SIG-M5 treated with dmso at 0.1 percent for 504 hours (cell line): ENCODE data around the gene PLA2G5.
"Not testable (repeated sequence)": the region's sequence is repeated elsewhere in the genome, so short reads cannot be mapped to it uniquely, and the experiment has no call there.

Experiments
- DNase-seq: peaks from one replicate; lab custom pipeline; 2025; ENCODE audit not compliant: unreplicated experiment; lab: John Stamatoyannopoulos, UW

PLA2G5 gene

GRCh38 chr1:20115479-20115878, 45.5 kb downstream of the PLA2G5 start:
- DNase-seq = no peak

- no peak for DNase-seq
Measured at GRCh38 chr1:20115916-20116315, 45.9 kb downstream of the PLA2G5 start.

- DNase-seq = no peak
Measured at GRCh38 chr1:20117236-20117635, 47.2 kb downstream of the PLA2G5 start.

- no peak for DNase-seq
Measured at GRCh38 chr1:20119347-20119746, 49.4 kb downstream of the PLA2G5 start, which contains the start of gene PLA2G2D. PLA2G2D (minus strand) TSS chr1:20119536; CDS start chr1:20119498, 38 bp downstream.

- DNase-seq = no peak
Measured at GRCh38 chr1:20120796-20121195, 50.8 kb downstream of the PLA2G5 start.

- no peak for DNase-seq
Measured at GRCh38 chr1:20123722-20124455, 53.9 kb downstream of the PLA2G5 start.

GRCh38 chr1:20124456-20125057, 54.6 kb downstream of the PLA2G5 start:
- no peak for DNase-seq

- no peak for DNase-seq
Measured at GRCh38 chr1:20125100-20125499, 55.1 kb downstream of the PLA2G5 start.

GRCh38 chr1:20126041-20126805, 56.2 kb downstream of the PLA2G5 start:
- DNase-seq = no peak

GRCh38 chr1:20126806-20127440, 56.9 kb downstream of the PLA2G5 start:
- DNase-seq = no peak

- not testable (repeated sequence) for DNase-seq
Measured at GRCh38 chr1:20130518-20130917, 60.5 kb downstream of the PLA2G5 start.

GRCh38 chr1:20134995-20135394, 65.0 kb downstream of the PLA2G5 start:
- DNase-seq = no peak

- no peak for DNase-seq
Measured at GRCh38 chr1:20136249-20136648, 66.3 kb downstream of the PLA2G5 start.

GRCh38 chr1:20137055-20137454, 67.1 kb downstream of the PLA2G5 start:
- no peak for DNase-seq

- DNase-seq = no peak
Measured at GRCh38 chr1:20137604-20138003, 67.6 kb downstream of the PLA2G5 start.

GRCh38 chr1:20138346-20138745, 68.4 kb downstream of the PLA2G5 start:
- DNase-seq = no peak

- DNase-seq = no peak
Measured at GRCh38 chr1:20138961-20139550, 69.1 kb downstream of the PLA2G5 start, which contains the start of gene PLA2G2F. PLA2G2F (plus strand) TSS chr1:20139323; CDS start chr1:20139428, 105 bp downstream.

- no peak for DNase-seq
Measured at GRCh38 chr1:20139776-20140612, 70.0 kb downstream of the PLA2G5 start.

- no peak for DNase-seq
Measured at GRCh38 chr1:20141001-20141400, 71.0 kb downstream of the PLA2G5 start.

- DNase-seq = no peak
Measured at GRCh38 chr1:20141466-20141865, 71.5 kb downstream of the PLA2G5 start.
